HG02973 (cell line): ENCODE results near the gene RGS14.
"Not testable (repeated sequence)": the region's sequence is repeated elsewhere in the genome, so short reads cannot be mapped to it uniquely, and the experiment has no call there.

Experiments used
- ATAC-seq: cut with Tn5 transposase; IDR thresholded peaks from one replicate; pipeline ENCODE4 v1.9.1; 2021; ENCODE audit warnings: moderate library complexity; ENCODE audit not compliant: unreplicated experiment

Gene RGS14

GRCh38 chr5:177327539-177328522 lies 29.9 kb upstream of the RGS14 start:
- no peak for ATAC-seq

DNA sequence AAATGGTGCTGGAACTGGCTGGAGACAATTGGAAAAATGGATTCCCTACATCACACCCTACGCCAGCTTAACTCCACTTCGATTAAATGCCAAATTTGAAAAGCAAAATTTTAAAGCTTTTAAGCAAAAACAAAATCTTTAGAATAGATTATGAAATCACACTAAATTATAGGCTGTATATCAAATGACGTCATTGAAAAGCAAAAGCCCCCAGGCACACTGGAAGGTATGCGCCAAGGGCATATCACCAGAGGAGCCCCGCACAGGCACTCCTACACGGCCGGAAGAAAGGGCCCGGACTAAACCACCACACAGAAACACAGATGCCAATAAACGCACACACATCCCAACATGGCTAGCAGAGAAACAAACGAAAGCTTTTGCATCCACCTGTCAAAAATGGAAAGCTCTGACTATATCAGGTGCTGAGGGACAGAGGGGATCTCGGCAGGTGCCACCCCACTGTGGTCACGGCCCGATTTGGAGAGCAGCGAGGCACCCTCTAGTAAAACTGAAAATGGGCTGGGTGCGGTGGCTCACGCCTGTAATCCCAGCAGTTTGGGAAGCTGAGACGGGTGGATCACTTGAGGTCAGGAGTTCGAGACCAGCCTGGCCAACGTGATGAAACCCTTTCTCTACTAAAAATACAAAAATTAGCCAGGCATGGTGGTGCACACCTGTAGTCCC lies 29.0 kb upstream of the RGS14 start:
- no peak for ATAC-seq

GRCh38 chr5:177329883-177330282 lies 27.8 kb upstream of the RGS14 start:
- no peak for ATAC-seq

DNA sequence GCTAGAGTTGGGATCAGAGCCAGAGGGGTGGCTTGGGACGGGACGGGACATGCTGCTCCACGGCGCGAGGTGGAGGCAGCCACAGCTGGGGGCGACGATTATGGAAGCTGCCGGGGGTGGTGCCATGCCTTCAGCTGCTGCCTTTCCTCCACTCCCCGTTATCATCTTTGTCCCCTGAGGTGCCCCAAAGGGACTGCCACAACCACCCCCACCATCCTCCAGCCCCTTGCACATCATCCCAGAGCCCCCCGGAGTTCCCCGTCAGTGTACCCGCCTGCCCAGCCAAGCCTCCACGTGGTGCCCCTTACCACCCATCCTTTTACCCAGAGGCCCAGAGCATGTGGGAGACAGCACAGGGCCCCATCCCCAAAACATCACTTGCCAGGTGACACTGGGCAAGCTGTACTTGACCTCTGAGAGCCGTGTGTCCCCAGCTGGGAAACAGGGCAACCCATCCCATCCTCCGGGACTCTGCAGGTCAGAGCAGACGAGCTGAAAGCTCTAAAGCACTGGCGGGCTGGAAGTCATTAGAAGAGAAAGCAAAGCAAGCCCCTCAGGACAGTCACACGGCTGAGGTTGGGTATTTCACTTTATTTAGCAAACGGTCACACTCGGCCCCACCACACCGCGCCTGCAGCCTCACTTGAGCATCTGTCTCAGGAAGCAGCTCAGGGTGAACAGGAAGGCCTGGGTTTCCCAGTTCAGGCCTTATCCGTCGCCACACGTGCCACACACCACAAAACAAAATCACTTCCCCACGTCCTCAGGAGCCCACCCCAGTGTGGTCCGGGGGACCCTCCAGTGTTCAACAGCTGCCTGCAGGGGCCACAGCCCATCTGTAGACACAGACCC lies 26.5 kb upstream of the RGS14 start:
- no peak for ATAC-seq

GRCh38 chr5:177332031-177332895 lies 25.5 kb upstream of the RGS14 start:
- ATAC-seq: no peak

DNA sequence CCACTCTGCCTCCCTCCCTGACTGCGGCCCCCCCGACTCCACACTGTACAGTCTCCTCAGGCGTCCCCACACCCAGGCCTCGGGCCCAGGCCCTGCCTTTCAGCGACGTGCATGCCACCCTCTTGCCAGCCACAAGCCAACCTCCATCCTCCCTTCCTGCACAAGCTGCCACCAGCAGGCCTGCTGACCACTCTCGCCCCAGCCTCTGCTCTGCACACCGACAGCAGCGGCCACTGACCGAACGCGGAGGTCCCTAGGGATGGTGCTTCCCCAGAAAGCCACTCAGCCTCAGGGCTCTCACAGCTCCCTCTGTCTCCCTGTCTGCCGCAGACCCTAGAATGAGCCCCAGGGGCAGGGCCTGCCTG lies 24.8 kb upstream of the RGS14 start:
- ATAC-seq: no peak

- no peak for ATAC-seq
Observed at GRCh38 chr5:177333420-177334154, 24.1 kb upstream of the RGS14 start.

- no peak for ATAC-seq
Observed at GRCh38 chr5:177334155-177334551, 23.6 kb upstream of the RGS14 start.

GRCh38 chr5:177334781-177335700 lies 22.7 kb upstream of the RGS14 start:
- ATAC-seq: no peak

GRCh38 chr5:177335701-177336065 lies 22.0 kb upstream of the RGS14 start:
- no peak for ATAC-seq

DNA sequence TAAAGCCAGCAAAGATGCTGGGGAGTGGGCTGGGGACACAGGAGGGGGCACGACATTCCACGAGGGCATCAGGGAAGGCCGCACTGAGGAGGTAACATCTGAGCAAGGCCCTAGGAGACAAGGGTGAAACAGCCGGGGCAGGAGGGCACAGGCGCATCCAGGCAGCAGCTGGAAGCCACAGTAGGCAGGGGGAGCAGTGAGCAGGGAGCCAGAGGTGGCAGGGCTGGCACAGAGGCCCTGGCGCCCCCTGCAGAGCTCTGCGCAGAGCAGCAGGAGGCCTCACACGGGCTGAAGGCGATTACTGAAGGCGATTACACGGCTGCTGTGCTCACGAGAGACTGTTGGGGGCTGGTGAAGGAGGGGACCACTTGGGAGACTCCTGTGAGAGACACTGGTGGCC lies 21.6 kb upstream of the RGS14 start:
- no peak for ATAC-seq

DNA sequence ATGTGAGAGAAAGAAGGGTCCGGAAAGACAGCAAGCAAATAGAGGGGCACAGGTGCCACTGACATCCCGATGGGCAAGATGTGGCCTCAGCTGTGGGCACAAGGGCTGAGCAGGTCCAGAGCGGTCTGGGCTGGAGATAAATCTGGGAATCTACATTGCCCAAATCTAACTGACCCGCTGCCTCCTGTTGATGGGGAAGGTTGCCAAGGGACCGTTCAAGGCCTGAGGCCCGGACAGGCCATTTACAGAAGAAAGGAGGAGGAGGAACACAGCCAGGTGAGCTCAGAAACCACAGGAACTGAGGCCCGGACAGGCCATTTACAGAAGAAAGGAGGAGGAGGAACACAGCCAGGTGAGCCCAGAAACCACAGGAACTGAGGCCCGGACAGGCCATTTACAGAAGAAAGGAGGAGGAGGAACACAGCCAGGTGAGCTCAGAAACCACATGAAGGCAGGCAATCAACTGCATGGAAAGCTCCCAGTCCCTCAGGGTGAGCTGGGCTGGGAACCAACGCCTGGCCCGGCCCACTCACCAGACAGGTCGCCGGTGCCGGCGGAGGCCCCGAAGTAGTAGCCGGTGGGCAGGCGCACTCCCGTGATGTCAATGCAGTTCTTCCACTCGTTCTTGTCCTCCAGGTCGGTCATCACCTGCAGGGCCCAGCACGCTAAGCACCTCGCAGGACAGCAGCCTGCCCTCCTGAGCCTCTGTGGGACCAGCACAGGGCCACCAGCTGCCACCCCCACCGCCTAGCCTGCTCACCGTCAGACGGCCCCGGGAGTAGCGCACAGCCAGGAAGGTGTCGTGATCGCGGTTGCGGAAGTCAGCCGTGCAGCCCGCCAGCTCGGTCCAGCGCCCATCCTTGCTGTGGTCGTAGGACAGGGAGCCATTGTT lies 20.9 kb upstream of the RGS14 start:
- ATAC-seq: no peak

DNA sequence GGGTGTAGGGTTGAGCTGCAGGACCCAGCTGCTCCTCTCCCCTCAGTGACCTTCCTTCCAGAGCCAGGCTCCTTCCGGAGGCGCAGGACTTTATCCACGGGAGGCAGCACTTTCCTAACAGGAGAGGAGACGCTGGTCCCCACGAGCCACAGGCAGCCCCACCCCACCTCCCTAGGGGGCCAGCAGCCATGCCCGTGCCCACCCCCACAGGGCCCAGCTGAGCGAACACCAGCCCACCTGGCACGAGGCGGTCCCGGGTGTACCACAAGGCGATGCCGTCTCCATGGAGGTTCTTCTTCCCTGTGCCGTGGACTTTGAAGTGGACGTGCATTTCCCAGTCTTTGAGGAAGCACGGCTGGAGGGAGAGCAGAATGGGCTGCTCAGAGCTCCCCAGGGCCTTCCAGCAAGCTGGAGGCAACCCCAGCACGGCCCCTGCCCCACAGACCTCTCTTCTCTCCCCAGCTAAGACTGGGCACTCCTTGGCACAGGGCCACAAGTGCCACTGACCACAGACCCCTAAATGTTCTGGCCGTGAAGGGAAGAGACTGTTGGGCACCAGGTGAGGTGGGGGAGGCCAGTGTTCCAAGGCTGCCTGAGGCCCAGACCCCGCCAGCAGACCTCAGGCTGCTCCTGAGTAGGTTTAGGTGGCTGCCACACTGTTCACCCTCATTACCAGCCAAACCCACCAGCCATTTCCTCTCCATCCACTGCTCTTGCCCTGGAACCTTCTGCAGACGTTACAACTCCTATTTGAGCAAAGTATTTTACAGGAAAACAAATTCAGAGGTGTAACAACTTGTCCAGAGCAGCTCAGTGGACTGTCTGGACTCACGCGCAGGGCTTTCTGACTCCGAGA lies 19.2 kb upstream of the RGS14 start:
- no peak for ATAC-seq

DNA sequence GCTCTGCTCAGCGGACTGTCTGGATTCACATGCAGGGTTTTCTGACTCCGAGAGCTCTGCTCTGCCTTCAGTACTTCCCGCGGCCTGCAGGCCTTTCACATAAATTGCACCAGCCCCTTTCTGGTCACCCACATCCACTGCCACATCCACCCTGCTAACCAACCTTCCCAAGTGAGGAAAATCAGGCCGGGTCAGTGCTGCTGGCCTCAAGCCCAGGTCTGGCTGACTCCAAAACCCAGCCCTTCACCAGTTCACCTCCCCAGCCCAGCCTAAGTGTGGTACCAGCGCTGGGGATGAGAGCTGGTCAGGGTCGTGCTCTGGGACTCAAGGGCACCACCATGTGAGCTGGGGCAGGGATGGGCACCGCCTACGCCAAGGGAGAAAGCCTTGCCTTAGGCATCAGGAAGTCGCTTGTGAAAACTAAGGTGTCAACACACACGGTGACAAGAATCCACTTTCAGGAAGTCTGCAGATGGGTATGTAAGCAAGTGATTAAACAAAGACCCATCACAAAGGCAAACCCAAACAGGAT lies 18.6 kb upstream of the RGS14 start:
- ATAC-seq: no peak

GRCh38 chr5:177343000-177343399 lies 14.7 kb upstream of the RGS14 start:
- ATAC-seq: not testable (repeated sequence)

- no peak for ATAC-seq
Observed at GRCh38 chr5:177343777-177344176, 13.9 kb upstream of the RGS14 start.
